B cell (primary cell): ENCODE results near the gene TBX2. TPM values are rescaled to one million over a fixed set of nuclear protein-coding genes. Genes with fewer than 3 reads are reported as not detected.

Source experiments
- ATAC-seq: fragments of 200-7000 bp; cut with Tn5 transposase; one replicate; pipeline ENCODE4 v1.10.0; 2021; ENCODE audit warnings: low read depth, mild to moderate bottlenecking, moderate number of reproducible peaks, moderate library complexity
- CTCF ChIA-PET: fragments of 350-600 bp; sonication (Branson Sonifier 250); formaldehyde crosslinking; loops from one replicate; lab custom pipeline; 2021; ENCODE audit warnings: antibody characterized with exemption, inconsistent platforms; lab: Charles Lee
- POLR2A ChIA-PET: fragments of 350-600 bp; sonication (Branson Sonifier 250); formaldehyde crosslinking; loops from one replicate; lab custom pipeline; 2021; ENCODE audit warnings: antibody characterized with exemption; lab: Charles Lee
- DNase-seq: peaks from one replicate; pipeline ENCODE4 v3.0.0; 2013
- H2AFZ ChIP-seq: 2 replicates; pipeline ENCODE4 v1.6.1; 2012; ENCODE audit warnings: mild to moderate bottlenecking, low read depth, low read length; ENCODE audit not compliant: insufficient read depth, poor library complexity, severe bottlenecking
- H3K27ac ChIP-seq, 2 donors: 1 replicate in 1 of 2; 2 replicates in 1 of 2; pipeline ENCODE4 v1.5.1; 2012 to 2013; ENCODE audit warnings: low read length in 2 of 2, mild to moderate bottlenecking in 2 of 2, moderate library complexity in 1 of 2
- H3K27me3 ChIP-seq, 4 experiments: fragments of 200-600 bp in 1 of 4; sonication (generic) in 1 of 4; replicated peaks in 1 of 4; 1 replicate in 2 of 4; 2 replicates in 2 of 4; pipeline versions ENCODE4 v1.6.1 to v1.7.0; 2013 to 2016; ENCODE audit warnings: low read length in 3 of 4, mild to moderate bottlenecking in 2 of 4, mixed read lengths in 1 of 4, moderate library complexity in 1 of 4; ENCODE audit not compliant: insufficient read depth in 4 of 4, control insufficient read depth in 3 of 4; ENCODE audit errors: control extremely low read depth in 1 of 4
- H3K36me3 ChIP-seq, 2 experiments: replicated peaks in 1 of 2; 1 replicate in 1 of 2; 2 replicates in 1 of 2; pipeline versions ENCODE4 v1.6.1 to v1.7.1; 2013; ENCODE audit warnings: low read length in 1 of 2; ENCODE audit not compliant: insufficient read depth in 2 of 2, control insufficient read depth in 1 of 2; ENCODE audit errors: control extremely low read depth in 1 of 2, extremely low read depth in 1 of 2
- H3K4me1 ChIP-seq, 2 donors: fragments of 200-600 bp in 1 of 2; sonication (generic) in 1 of 2; 1 replicate in 1 of 2; 2 replicates in 1 of 2; pipeline versions ENCODE4 v1.5.1 to v1.6.1; 2013 to 2017; ENCODE audit warnings: low read length in 2 of 2; ENCODE audit not compliant: control insufficient read depth in 2 of 2, insufficient read depth in 2 of 2
- H3K4me2 ChIP-seq: replicated peaks from 2 replicates; pipeline ENCODE3; 2012; ENCODE audit warnings: mild to moderate bottlenecking, low read depth, low read length; ENCODE audit not compliant: poor library complexity, severe bottlenecking
- H3K4me3 ChIP-seq, 5 experiments: fragments of 200-600 bp in 1 of 5; sonication (generic) in 1 of 5; 1 replicate in 3 of 5; 2 replicates in 2 of 5; pipeline versions ENCODE4 v1.5.1 to v1.7.0; 2011 to 2016; ENCODE audit warnings: low read length in 4 of 5, mild to moderate bottlenecking in 4 of 5, low read depth in 2 of 5, control low read depth in 1 of 5, moderate library complexity in 1 of 5; ENCODE audit not compliant: insufficient read depth in 1 of 5; ENCODE audit errors: control extremely low read depth in 1 of 5, extremely low read depth in 1 of 5
- H3K79me2 ChIP-seq: fragments of 200-600 bp; sonication (generic); one replicate; pipeline ENCODE4 v1.6.0; 2016; ENCODE audit warnings: low read length; ENCODE audit not compliant: control insufficient read depth, insufficient read depth
- H3K9ac ChIP-seq: fragments of 200-600 bp; sonication (generic); 2 replicates; pipeline ENCODE4 v1.6.1; 2017; ENCODE audit warnings: mild to moderate bottlenecking, low read length, moderate library complexity
- H3K9me3 ChIP-seq, 3 donors: one replicate each; pipeline versions ENCODE4 v1.6.1 to v1.7.1; 2013; ENCODE audit warnings: low read length in 2 of 3; ENCODE audit not compliant: control insufficient read depth in 2 of 3, insufficient read depth in 1 of 3; ENCODE audit errors: control extremely low read depth in 1 of 3
- H4K20me1 ChIP-seq: 2 replicates; pipeline ENCODE4 v1.6.0; 2012; ENCODE audit warnings: mild to moderate bottlenecking, low read length; ENCODE audit not compliant: insufficient read depth, control insufficient read depth, poor library complexity, severe bottlenecking
- H3K27ac Mint-ChIP-seq: one replicate; pipeline ENCODE4 v1.8.0; 2021; ENCODE audit warnings: mixed read lengths
- H3K27me3 Mint-ChIP-seq: one replicate; pipeline ENCODE4 v1.8.0; 2021; ENCODE audit warnings: mixed read lengths
- H3K4me1 Mint-ChIP-seq: one replicate; pipeline ENCODE4 v1.8.0; 2021; ENCODE audit warnings: mixed read lengths
- H3K4me3 Mint-ChIP-seq: one replicate; pipeline ENCODE4 v1.8.0; 2021; ENCODE audit warnings: mixed read lengths
- H3K9me3 Mint-ChIP-seq: one replicate; pipeline ENCODE4 v1.8.0; 2022; ENCODE audit warnings: mixed read lengths; ENCODE audit not compliant: insufficient read depth
- CTCF ChIP-seq: fragments of 200-600 bp; IDR thresholded peaks from one replicate; pipeline ENCODE4 v1.8.0; 2022; ENCODE audit warnings: antibody characterized with exemption, mild to moderate bottlenecking
- EZH2 ChIP-seq: IDR thresholded peaks from 2 replicates; pipeline ENCODE4 v1.6.1; 2012; ENCODE audit warnings: borderline replicate concordance, low read depth, mild to moderate bottlenecking, moderate library complexity, low read length; ENCODE audit not compliant: insufficient read depth, poor library complexity, severe bottlenecking
- WGBS: methylation state at CpG from one replicate; pipeline ENCODE4 v1.1.5; 2013; ENCODE audit warnings: missing lambda C conversion rate; ENCODE audit not compliant: insufficient coverage; 5-methylcytosine and 5-hydroxymethylcytosine counted together
- intact Hi-C: fragments of 100-400 bp; cut with micrococcal nuclease; formaldehyde crosslinking; loops from one replicate; pipeline ENCODE4 v1.10.0; 2022
- polyA minus RNA-seq: library from RNA; depleted of rRNA, polyadenylated mRNA; stranded (reverse); fragments of >200 nt; gene quantifications from 2 replicates; pipeline ENCODE4 v1.2.3, GENCODE V29; 2012
- polyA plus RNA-seq: library from polyadenylated mRNA; depleted of rRNA; stranded (reverse); fragments of >200 nt; gene quantifications from 2 replicates; pipeline ENCODE4 v1.2.3, GENCODE V29; 2012
- total RNA-seq, 2 donors: library from RNA; stranded (reverse); fragments of 120-200 nt in 1 of 2; gene quantifications; 1 replicate in 1 of 2; 2 replicates in 1 of 2; pipeline versions ENCODE4 v1.2.3 to v1.2.4, GENCODE V29; 2013 to 2022

The TBX2 gene
- total RNA-seq (not detected in 2 replicates), polyA plus RNA-seq (not detected in 2 replicates), polyA minus RNA-seq (not detected in 2 replicates)
- total RNA-seq (2013), result 0.40 TPM

- H3K4me2 ChIP-seq, result peak within 1 kb of the TSS; percentile 77
- peak within 1 kb of the TSS in 3 of 5 experiments; percentile 29 to 43 (median 29) for H3K4me3 ChIP-seq
- 5% methylated on average over 92 of the region's 98 CpGs for WGBS
- DNase-seq (peak; percentile 47), ATAC-seq (no peak)
- CTCF ChIA-PET, result interaction anchor here (2.3 to 2.4 kb wide), 2 partner anchors 10 to 12 kb away, joined by 6 read pairs; no protein-coding TSS in a partner anchor
- H3K27me3 ChIP-seq, result peaks cover 0 to 86% (median 53%) of the 10 kb centered on the region in 4 experiments
- peaks cover 68 to 76% of the 10 kb centered on the region in 2 donors for H3K4me1 ChIP-seq
- Mint-ChIP-seq H3K4me3 (peak within 1 kb of the TSS; percentile 78), H3K9me3 (no peaks in the 10 kb centered on the region), H3K27me3 (peaks cover 55% of the 10 kb centered on the region), H3K4me1 (peaks cover 46% of the 10 kb centered on the region), H3K27ac (peak within 1 kb of the TSS; percentile 42)
- intact Hi-C loops, result no loop called here
- POLR2A ChIA-PET, result interaction anchor here (0.5 kb wide), 1 partner anchor 448 kb away, joined by 3 read pairs; no protein-coding TSS in a partner anchor
- TF ChIP-seq CTCF, result no peak
- no peak for TF ChIP-seq EZH2
- no peaks in the 10 kb centered on the region for H3K79me2 ChIP-seq
- H2AFZ ChIP-seq, result no peak within 1 kb of the TSS
- H3K9me3 ChIP-seq, result peaks cover 0 to 61% (median 2%) of the 10 kb centered on the region in 3 donors
- peak within 1 kb of the TSS; percentile 32 for H3K9ac ChIP-seq
- H3K27ac ChIP-seq, result no peak within 1 kb of the TSS
- no peaks in the 10 kb centered on the region for H3K36me3 ChIP-seq
- H4K20me1 ChIP-seq, result peaks cover 3% of the 10 kb centered on the region
Observed at GRCh38 chr17:61399131-61400065, at the start of gene TBX2. TBX2 (plus strand) TSS chr17:61399843; CDS start chr17:61400177, 334 bp downstream.
